Measurements from ENCODE around the gene FNDC10.

The FNDC10 gene

GRCh38 chr1:1621173-1622009, 21.5 kb upstream of the FNDC10 start:
- in situ Hi-C loops (cut with MboI; ENCODE audit: low pct_unique_long_range_greater_than_20kb, low sequenced_read_pairs, unreplicated experiment), result no loop called here
- no peak for TF ChIP-seq CTCF (IDR thresholded peaks at IDR 0.05; ENCODE audit: extremely low read depth, insufficient read depth, missing control alignments)

DNA sequence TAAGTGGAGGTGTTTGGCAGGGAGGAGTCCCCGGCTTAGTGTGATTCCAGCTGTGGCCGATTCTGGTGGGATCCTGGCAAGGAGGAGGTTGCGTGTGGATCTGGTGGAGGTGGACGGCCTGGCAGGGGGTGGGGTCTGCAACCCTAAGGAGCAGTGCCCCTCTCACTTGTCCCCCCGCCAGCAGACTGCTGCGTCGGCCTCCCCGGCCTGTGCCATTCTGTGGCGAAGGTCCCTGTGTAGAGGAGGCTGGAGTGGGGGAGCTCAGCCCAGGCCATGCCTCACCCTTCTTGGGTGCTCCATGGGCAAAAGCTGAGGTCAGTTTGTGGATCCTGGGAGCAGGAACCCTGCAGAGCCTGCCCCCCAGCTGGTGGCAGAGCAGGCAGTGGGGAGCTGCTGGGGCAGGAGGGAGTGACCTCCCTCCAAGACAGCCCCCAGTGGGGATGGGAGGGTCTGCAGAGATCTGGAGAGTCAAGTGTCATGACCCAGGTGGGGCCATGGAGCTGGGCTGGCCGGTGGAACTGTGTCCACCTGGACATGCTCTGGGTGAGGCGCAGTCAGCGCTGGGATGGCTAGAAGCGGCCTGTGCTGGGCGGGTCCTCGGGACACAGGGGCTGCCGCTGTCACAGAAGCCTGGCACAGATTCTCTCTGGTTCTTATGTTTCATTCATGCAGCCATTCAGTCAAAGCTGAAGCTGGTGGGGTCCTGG, 20.7 kb upstream of the FNDC10 start:
- TF ChIP-seq CTCF (IDR thresholded peaks at IDR 0.05; ENCODE audit: extremely low read depth, insufficient read depth, missing control alignments), result no peak
- in situ Hi-C loops (cut with MboI; ENCODE audit: low pct_unique_long_range_greater_than_20kb, low sequenced_read_pairs, unreplicated experiment), result no loop called here
- no peak for DNase-seq (ENCODE audit: low spot score)

More at GRCh38 chr1:1621173-1622009, 21.5 kb upstream of the FNDC10 start:
- DNase-seq (ENCODE audit: low spot score), result no peak

DNA sequence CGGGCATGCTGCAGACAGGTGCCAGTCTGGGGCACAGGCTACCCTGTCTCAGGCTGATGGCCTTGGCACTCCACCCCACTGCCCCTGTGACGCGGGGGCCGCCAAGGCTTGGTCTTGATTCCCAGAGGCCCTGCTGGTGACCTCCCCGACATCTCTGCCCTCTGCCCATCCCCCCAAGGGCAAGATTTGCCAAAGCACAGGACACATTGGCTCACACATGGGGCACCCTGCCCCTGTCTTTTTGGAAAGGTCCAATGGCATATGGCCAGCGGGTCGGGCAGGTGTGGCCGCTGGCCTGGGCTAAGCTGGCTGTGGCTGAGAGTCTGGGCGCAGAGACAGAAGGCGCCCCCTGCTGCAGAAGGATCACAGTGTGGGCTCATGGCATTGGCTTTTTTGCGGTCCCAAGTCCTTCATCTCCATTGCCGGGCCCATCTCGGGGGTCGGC, 20.0 kb upstream of the FNDC10 start:
- in situ Hi-C loops (cut with MboI; ENCODE audit: low pct_unique_long_range_greater_than_20kb, low sequenced_read_pairs, unreplicated experiment), result no loop called here
- DNase-seq (ENCODE audit: low spot score), result no peak
- peak; percentile 33 for TF ChIP-seq CTCF (IDR thresholded peaks at IDR 0.05; ENCODE audit: extremely low read depth, insufficient read depth, missing control alignments)

- DNase-seq (ENCODE audit: low spot score), result no peak
- TF ChIP-seq CTCF (IDR thresholded peaks at IDR 0.05; ENCODE audit: extremely low read depth, insufficient read depth, missing control alignments), result no peak
- in situ Hi-C loops (cut with MboI; ENCODE audit: low pct_unique_long_range_greater_than_20kb, low sequenced_read_pairs, unreplicated experiment), result no loop called here
Observed at GRCh38 chr1:1618396-1619068, 18.6 kb upstream of the FNDC10 start.

DNA sequence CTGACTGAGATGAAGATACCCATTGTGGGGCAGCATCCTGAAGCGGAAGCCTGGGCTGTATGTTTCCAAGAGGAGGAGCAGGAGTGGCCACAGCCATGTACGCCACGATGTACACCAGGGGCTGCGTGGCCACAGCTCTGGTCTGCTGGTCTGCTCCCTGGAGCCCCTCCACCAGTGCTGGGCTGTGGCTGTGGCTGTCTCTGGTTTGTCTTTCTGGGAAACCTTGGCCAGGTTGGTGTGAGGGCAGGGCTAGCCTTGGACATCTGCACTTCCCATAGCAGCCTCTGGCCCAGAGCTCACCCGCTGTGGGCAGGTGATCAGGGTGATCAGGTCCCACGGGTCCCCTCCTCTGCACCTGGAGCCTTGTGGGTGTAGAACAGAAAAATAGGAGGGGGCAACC, 18.0 kb upstream of the FNDC10 start:
- no peak for DNase-seq (ENCODE audit: low spot score)
- no peak for TF ChIP-seq CTCF (IDR thresholded peaks at IDR 0.05; ENCODE audit: extremely low read depth, insufficient read depth, missing control alignments)
- in situ Hi-C loops (cut with MboI; ENCODE audit: low pct_unique_long_range_greater_than_20kb, low sequenced_read_pairs, unreplicated experiment), result no loop called here

DNA sequence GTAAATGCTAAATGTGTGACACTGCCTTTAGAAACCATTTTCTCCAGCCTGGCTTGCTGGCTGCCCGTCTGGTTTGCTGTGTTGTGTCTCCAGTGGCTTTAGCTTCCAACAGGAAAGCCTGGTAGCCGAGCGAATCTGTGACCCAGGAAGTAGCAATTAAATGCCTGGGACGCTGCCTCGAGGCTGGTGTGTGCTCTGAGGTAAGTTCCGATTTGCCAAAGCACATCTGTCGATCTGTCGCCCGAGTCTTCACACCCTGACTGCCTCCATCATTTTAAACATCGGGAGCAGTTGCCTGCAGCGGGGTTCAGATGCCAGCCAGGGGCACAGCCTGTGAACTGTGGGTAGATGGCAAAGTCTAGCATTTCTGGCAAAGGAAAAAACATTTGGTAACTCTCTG, 17.6 kb upstream of the FNDC10 start:
- DNase-seq (ENCODE audit: low spot score), result no peak
- no peak for TF ChIP-seq CTCF (IDR thresholded peaks at IDR 0.05; ENCODE audit: extremely low read depth, insufficient read depth, missing control alignments)
- in situ Hi-C loops (cut with MboI; ENCODE audit: low pct_unique_long_range_greater_than_20kb, low sequenced_read_pairs, unreplicated experiment), result no loop called here

Data from GM13977 (cell line).